Measurements from ENCODE around the gene PTPRA.

The PTPRA gene

GRCh38 chr20:2920473-2920872, 47.2 kb downstream of the PTPRA start:
- DNase-seq (ENCODE audit: low read depth in 3 of 3, low spot score in 1 of 3): no peak

GRCh38 chr20:2921506-2921905, 48.2 kb downstream of the PTPRA start:
- no peak for DNase-seq (ENCODE audit: low read depth in 3 of 3, low spot score in 1 of 3)

DNA sequence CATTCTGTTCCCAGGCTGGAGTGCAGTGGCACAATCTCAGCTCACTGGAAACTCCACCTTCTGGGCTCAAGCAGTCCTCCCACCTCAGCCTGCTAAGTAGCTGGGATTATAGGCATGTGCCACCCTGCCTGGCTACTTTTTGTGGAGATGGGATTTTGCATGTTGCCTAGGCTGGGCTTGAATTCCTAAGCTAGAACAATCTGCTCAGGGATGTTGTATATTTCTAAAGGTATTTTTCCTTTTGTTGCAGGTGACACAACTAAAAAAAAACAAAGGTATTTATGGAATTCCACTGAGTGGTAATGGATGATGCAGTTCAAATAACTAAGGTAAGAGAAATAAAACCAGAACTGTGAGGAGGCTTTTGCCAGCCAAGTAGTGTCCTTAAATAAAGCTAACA, 49.7 kb downstream of the PTPRA start:
- DNase-seq (ENCODE audit: low read depth in 3 of 3, low spot score in 1 of 3): no peak

GRCh38 chr20:2930538-2930937, 57.3 kb downstream of the PTPRA start:
- DNase-seq (ENCODE audit: low read depth in 3 of 3, low spot score in 1 of 3): no peak

- DNase-seq (ENCODE audit: low read depth in 3 of 3, low spot score in 1 of 3): no peak
Measured at GRCh38 chr20:2932498-2932897, 59.2 kb downstream of the PTPRA start.

- DNase-seq (ENCODE audit: low read depth in 3 of 3, low spot score in 1 of 3): no peak
Measured at GRCh38 chr20:2937902-2938301, 64.6 kb downstream of the PTPRA start.

DNA sequence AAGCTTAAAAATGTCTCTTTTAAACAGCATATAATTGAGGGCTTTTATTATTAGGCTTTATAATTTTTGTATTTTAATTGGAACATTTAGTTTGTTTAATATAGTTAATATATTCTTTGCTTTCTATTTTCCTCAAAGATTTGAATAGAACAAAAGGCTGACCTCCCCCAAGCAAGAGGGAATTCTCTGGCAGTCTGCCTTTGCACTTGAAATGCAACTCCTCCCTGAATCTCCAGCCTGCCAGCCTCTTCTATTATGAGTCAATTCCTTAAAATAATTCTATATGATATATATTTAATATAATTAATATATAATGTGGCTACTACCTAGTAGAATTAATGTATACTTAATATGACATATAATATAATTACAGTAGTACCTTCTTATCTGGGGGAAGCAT, 69.2 kb downstream of the PTPRA start:
- no peak for DNase-seq (ENCODE audit: low read depth in 3 of 3, low spot score in 1 of 3)

- DNase-seq (ENCODE audit: low read depth in 3 of 3, low spot score in 1 of 3): no peak
Measured at GRCh38 chr20:2946988-2947961, 74.0 kb downstream of the PTPRA start.

DNA sequence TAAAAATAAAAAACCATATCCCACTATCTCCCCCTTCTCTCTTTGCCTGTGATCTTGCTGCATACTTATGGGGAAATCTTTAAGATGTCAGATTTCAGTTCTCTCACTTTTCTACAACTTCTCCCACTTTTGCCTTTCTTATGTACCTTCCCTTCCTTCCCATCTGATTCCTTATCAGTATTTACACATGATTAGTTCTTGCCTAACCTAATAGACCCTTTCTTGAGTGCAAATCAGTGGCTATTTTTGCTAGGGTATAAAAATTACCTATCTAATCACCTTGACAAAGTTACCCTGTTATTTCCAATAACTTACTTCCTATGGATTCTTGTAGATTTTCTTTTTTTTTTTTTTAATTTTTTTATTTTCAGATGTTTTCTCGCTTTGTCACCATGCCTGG, 75.7 kb downstream of the PTPRA start:
- no peak for DNase-seq (ENCODE audit: low read depth in 3 of 3, low spot score in 1 of 3)

GRCh38 chr20:2952766-2953165, 79.5 kb downstream of the PTPRA start:
- no peak for DNase-seq (ENCODE audit: low read depth in 3 of 3, low spot score in 1 of 3)

- no peak for DNase-seq (ENCODE audit: low read depth in 3 of 3, low spot score in 1 of 3)
Measured at GRCh38 chr20:2955257-2955970, 82.1 kb downstream of the PTPRA start.

GRCh38 chr20:2956480-2956879, 83.2 kb downstream of the PTPRA start:
- DNase-seq (ENCODE audit: low read depth in 3 of 3, low spot score in 1 of 3): no peak

DNA sequence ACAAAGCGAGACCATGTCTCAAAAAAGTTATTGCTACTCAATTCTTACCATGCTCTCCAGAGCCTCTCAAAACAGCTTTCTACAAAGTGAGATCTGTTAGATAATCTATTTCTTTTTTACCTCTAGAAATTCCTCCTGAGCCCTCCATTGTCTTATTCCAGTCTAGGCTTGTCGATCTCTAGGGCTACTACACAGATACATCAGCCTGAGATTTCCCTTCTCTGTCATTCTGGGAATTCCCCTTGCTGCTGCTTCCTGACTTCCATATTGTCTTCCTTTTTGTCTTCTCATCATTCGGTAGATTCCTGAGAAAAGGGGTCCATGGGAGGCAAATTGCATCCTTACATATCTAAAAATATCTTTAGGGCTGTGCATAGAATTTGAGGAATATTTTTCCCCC, 94.6 kb downstream of the PTPRA start:
- DNase-seq (ENCODE audit: low read depth in 3 of 3, low spot score in 1 of 3): no peak

- DNase-seq (ENCODE audit: low read depth in 3 of 3, low spot score in 1 of 3): no peak
Measured at GRCh38 chr20:2972126-2972525, 98.8 kb downstream of the PTPRA start.

GRCh38 chr20:2973574-2973973, 100.3 kb downstream of the PTPRA start:
- no peak for DNase-seq (ENCODE audit: low read depth in 3 of 3, low spot score in 1 of 3)

DNA sequence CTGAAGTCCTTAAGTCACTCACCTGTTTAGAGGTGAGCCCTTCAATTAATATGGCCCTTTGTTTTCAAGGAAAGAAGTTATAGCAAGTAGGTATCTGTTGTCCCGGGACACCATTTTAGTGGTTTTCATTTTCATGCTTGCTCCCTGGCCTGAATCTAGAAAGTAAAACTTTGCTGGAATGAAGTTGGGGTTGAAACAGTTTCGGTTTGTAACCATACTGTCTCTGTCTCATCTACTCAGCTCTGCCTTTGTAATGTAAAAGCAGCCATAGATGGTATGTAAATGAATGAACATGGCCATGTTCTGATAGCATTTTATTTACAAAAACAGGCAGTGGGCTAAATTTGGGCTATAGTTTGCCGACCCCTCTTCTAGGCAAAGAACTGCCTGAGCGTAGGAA, 105.2 kb downstream of the PTPRA start:
- no peak for DNase-seq (ENCODE audit: low read depth in 3 of 3, low spot score in 1 of 3)

- DNase-seq (ENCODE audit: low read depth in 3 of 3, low spot score in 1 of 3): no peak
Measured at GRCh38 chr20:2981646-2982045, 108.4 kb downstream of the PTPRA start.

DNA sequence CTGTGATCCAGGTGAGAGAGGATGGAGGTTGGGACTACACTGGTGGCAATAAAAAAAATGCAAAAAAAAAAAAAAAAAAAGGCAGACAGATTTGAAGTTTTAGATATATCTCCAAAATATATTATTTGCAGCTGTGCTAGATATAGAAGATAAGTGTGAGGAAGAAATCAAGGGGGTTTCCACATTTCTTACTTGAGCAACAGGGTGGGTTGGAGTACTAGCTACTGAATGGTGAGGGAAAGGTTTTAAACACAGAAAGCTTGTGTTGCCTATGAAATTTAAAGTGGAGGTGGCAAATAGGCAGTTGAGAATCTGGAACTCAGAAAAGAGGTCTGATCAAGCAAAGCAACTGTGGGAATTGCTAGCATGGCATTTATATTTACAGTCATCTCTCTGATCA, 110.2 kb downstream of the PTPRA start:
- no peak for DNase-seq (ENCODE audit: low read depth in 3 of 3, low spot score in 1 of 3)

GRCh38 chr20:2984028-2984501, 110.8 kb downstream of the PTPRA start:
- DNase-seq (ENCODE audit: low read depth in 3 of 3, low spot score in 1 of 3): no peak

- no peak for DNase-seq (ENCODE audit: low read depth in 3 of 3, low spot score in 1 of 3)
Measured at GRCh38 chr20:2984956-2985661, 111.8 kb downstream of the PTPRA start.

DNA sequence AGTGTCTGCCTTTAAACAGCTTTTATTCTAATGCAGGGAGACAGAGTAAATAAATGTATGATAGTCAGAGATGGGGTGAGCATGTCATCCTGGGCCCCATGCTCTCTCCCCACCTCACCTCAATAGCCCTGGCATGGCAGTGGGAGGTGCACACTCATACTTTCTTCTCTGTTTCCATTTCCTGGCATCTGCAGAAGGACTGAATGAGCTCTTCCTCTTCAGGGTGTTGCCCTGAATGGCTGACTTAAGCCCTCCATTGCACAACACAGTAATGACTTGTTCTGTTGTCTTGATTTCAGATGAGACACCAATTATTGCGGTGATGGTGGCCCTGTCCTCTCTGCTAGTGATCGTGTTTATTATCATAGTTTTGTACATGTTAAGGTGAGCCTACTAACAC, 113.2 kb downstream of the PTPRA start:
- no peak for DNase-seq (ENCODE audit: low read depth in 3 of 3, low spot score in 1 of 3)

DNA sequence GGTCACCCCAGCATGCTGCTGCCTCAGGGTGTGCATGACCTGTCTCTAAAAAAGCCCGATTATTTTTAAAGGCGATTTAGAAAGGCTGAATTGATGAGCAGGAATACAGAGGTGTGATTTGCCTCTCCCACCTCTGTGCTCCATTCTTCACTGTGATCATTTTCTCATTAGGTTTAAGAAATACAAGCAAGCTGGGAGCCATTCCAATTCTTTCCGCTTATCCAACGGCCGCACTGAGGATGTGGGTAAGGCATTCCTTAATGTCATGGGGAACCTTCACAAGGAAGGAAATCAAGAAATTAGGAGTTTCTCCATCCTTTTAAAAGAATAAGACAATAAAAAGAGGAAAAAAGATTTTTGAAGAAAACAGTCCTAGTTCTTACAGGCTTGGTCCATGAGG, 114.6 kb downstream of the PTPRA start:
- no peak for DNase-seq (ENCODE audit: low read depth in 3 of 3, low spot score in 1 of 3)
